NCI-H146 treated with DMSO at 0.1 percent for 48 hours (cell line): ENCODE data around the gene CALN1.
"Not testable (repeated sequence)": the region's sequence is repeated elsewhere in the genome, so short reads cannot be mapped to it uniquely, and the experiment has no call there.

Experiments
- DNase-seq: peaks from one replicate; lab custom pipeline; 2025; ENCODE audit not compliant: unreplicated experiment; lab: John Stamatoyannopoulos, UW

Gene CALN1

GRCh38 chr7:72268796-72269195 is 143.3 kb downstream of the CALN1 start:
- DNase-seq: no peak

GRCh38 chr7:72268090-72268489 is 144.0 kb downstream of the CALN1 start:
- no peak for DNase-seq

- no peak for DNase-seq
These were observed 144.8 kb downstream of the CALN1 start for GRCh38 chr7:72267291-72267800.

GRCh38 chr7:72266771-72267170 is 145.4 kb downstream of the CALN1 start:
- no peak for DNase-seq

- DNase-seq: no peak
These were observed 146.8 kb downstream of the CALN1 start for GRCh38 chr7:72265071-72265904.

- DNase-seq: no peak
These were observed 151.7 kb downstream of the CALN1 start for GRCh38 chr7:72260406-72260805.

GRCh38 chr7:72258074-72258473 is 154.1 kb downstream of the CALN1 start:
- DNase-seq: no peak

- no peak for DNase-seq
These were observed 157.7 kb downstream of the CALN1 start for GRCh38 chr7:72254455-72254854.

GRCh38 chr7:72249106-72249505 is 163.0 kb downstream of the CALN1 start:
- no peak for DNase-seq

- no peak for DNase-seq
These were observed 167.2 kb downstream of the CALN1 start for GRCh38 chr7:72244826-72245398.

GRCh38 chr7:72243329-72243728 is 168.8 kb downstream of the CALN1 start:
- no peak for DNase-seq

GRCh38 chr7:72235351-72235750 is 176.8 kb downstream of the CALN1 start:
- DNase-seq: no peak

GRCh38 chr7:72234086-72234485 is 178.1 kb downstream of the CALN1 start:
- no peak for DNase-seq

- DNase-seq: no peak
These were observed 181.9 kb downstream of the CALN1 start for GRCh38 chr7:72230281-72230680.

GRCh38 chr7:72223351-72223750 is 188.8 kb downstream of the CALN1 start:
- DNase-seq: no peak

- no peak for DNase-seq
These were observed 190.0 kb downstream of the CALN1 start for GRCh38 chr7:72222136-72222535.

GRCh38 chr7:72219500-72219899 is 192.6 kb downstream of the CALN1 start:
- no peak for DNase-seq

GRCh38 chr7:72217151-72217550 is 195.0 kb downstream of the CALN1 start:
- DNase-seq: no peak

- no peak for DNase-seq
These were observed 198.4 kb downstream of the CALN1 start for GRCh38 chr7:72213769-72214168.

GRCh38 chr7:72213081-72213480 is 199.1 kb downstream of the CALN1 start:
- DNase-seq: no peak

- DNase-seq: no peak
These were observed 201.0 kb downstream of the CALN1 start for GRCh38 chr7:72211175-72211574.

- DNase-seq: not testable (repeated sequence)
These were observed 203.1 kb downstream of the CALN1 start for GRCh38 chr7:72209006-72209405.
